H9 (cell line): ENCODE data around the gene ZNF14. TPM values are rescaled to one million over a fixed set of nuclear protein-coding genes. Genes with fewer than 3 reads are reported as not detected.

Experiments
- DNase-seq: peaks from one replicate; pipeline ENCODE4 v3.0.0-alpha.2; 2017
- H2AFZ ChIP-seq: one replicate; pipeline ENCODE4 v1.6.1; 2013; ENCODE audit warnings: mild to moderate bottlenecking, low read length, control low read depth, moderate library complexity
- H2AK5ac ChIP-seq: 2 replicates; pipeline ENCODE4 v1.6.1; 2013; ENCODE audit warnings: low read length, control low read depth, mixed read lengths; ENCODE audit not compliant: insufficient read length
- H2BK120ac ChIP-seq: one replicate; pipeline ENCODE4 v1.6.1; 2013; ENCODE audit warnings: low read depth, mild to moderate bottlenecking, low read length, control low read depth, inconsistent platforms; ENCODE audit not compliant: poor library complexity, severe bottlenecking
- H2BK12ac ChIP-seq: 2 replicates; pipeline ENCODE4 v1.6.1; 2013; ENCODE audit warnings: low read length, control low read depth, mixed read lengths, low read depth; ENCODE audit not compliant: insufficient read length
- H2BK15ac ChIP-seq: 2 replicates; pipeline ENCODE4 v1.6.1; 2013; ENCODE audit warnings: low read depth, low read length, control low read depth
- H2BK20ac ChIP-seq: one replicate; pipeline ENCODE4 v1.6.1; 2013; ENCODE audit warnings: low read depth, mild to moderate bottlenecking, low read length, control low read depth, inconsistent platforms; ENCODE audit not compliant: poor library complexity, severe bottlenecking
- H2BK5ac ChIP-seq: 2 replicates; pipeline ENCODE4 v1.6.1; 2013; ENCODE audit warnings: low read length, control low read depth, mixed read lengths; ENCODE audit not compliant: insufficient read length
- H3K14ac ChIP-seq: 2 replicates; pipeline ENCODE4 v1.6.1; 2013; ENCODE audit warnings: low read length, control low read depth; ENCODE audit not compliant: insufficient read depth
- H3K18ac ChIP-seq: 2 replicates; pipeline ENCODE4 v1.6.1; 2013; ENCODE audit warnings: low read depth, mild to moderate bottlenecking, mixed read lengths, low read length, control low read depth; ENCODE audit not compliant: insufficient read length
- H3K23ac ChIP-seq: 2 replicates; pipeline ENCODE4 v1.6.1; 2013; ENCODE audit warnings: low read length, control low read depth, mixed read lengths, low read depth; ENCODE audit not compliant: insufficient read length
- H3K23me2 ChIP-seq: 2 replicates; pipeline ENCODE4 v1.6.1; 2013; ENCODE audit warnings: low read depth, mild to moderate bottlenecking, mixed read lengths, low read length, control low read depth; ENCODE audit not compliant: insufficient read length, poor library complexity, severe bottlenecking
- H3K27ac ChIP-seq: 2 replicates; pipeline ENCODE4 v1.5.1; 2013; ENCODE audit warnings: low read length, control low read depth, mixed read lengths, low read depth; ENCODE audit not compliant: insufficient read length
- H3K27me3 ChIP-seq: 2 replicates; pipeline ENCODE4 v1.6.1; 2013; ENCODE audit warnings: low read length, control low read depth, inconsistent platforms; ENCODE audit not compliant: insufficient read depth
- H3K4ac ChIP-seq: 2 replicates; pipeline ENCODE4 v1.6.1; 2013; ENCODE audit warnings: low read depth, mild to moderate bottlenecking, control low read depth, inconsistent platforms, low read length, moderate library complexity
- H3K4me1 ChIP-seq: 2 replicates; pipeline ENCODE4 v1.6.1; 2013; ENCODE audit warnings: low read length, control low read depth, inconsistent platforms; ENCODE audit not compliant: insufficient read depth
- H3K4me2 ChIP-seq: 2 replicates; pipeline ENCODE4 v1.6.1; 2013; ENCODE audit warnings: low read length, control low read depth, mixed read lengths; ENCODE audit not compliant: insufficient read length, insufficient read depth
- H3K56ac ChIP-seq: 2 replicates; pipeline ENCODE4 v1.6.1; 2013; ENCODE audit warnings: low read depth, mild to moderate bottlenecking, mixed read lengths, low read length, control low read depth; ENCODE audit not compliant: insufficient read length
- H3K79me1 ChIP-seq: 2 replicates; pipeline ENCODE4 v1.6.1; 2013; ENCODE audit warnings: low read depth, mild to moderate bottlenecking, moderate library complexity, low read length, control low read depth, inconsistent platforms; ENCODE audit not compliant: insufficient read depth, poor library complexity, severe bottlenecking
- H3K79me2 ChIP-seq: 2 replicates; pipeline ENCODE4 v1.6.1; 2013; ENCODE audit warnings: low read length, control low read depth, inconsistent platforms; ENCODE audit not compliant: insufficient read depth
- H3K9ac ChIP-seq: 2 replicates; pipeline ENCODE4 v1.6.1; 2013; ENCODE audit warnings: low read length, control low read depth, mixed read lengths; ENCODE audit not compliant: insufficient read length; ENCODE audit errors: extremely low read depth
- H3K9me3 ChIP-seq: one replicate; pipeline ENCODE4 v1.6.1; 2013; ENCODE audit warnings: low read depth, low read length, inconsistent platforms; ENCODE audit not compliant: control insufficient read depth
- H3T11ph ChIP-seq: one replicate; pipeline ENCODE4 v1.6.1; 2013; ENCODE audit warnings: mild to moderate bottlenecking, low read length, control low read depth, inconsistent platforms
- H4K20me1 ChIP-seq: one replicate; pipeline ENCODE4 v1.6.1; 2013; ENCODE audit not compliant: control insufficient read depth, insufficient read length, insufficient read depth
- H4K5ac ChIP-seq: 2 replicates; pipeline ENCODE4 v1.6.1; 2013; ENCODE audit warnings: low read depth, mild to moderate bottlenecking, mixed read lengths, low read length, control low read depth; ENCODE audit not compliant: insufficient read length
- H4K8ac ChIP-seq: replicated peaks from 2 replicates; pipeline ENCODE4 v1.6.1; 2013; ENCODE audit warnings: low read length, control low read depth, mixed read lengths, low read depth; ENCODE audit not compliant: insufficient read length
- H4K91ac ChIP-seq: 2 replicates; pipeline ENCODE4 v1.6.1; 2013; ENCODE audit warnings: low read depth, mild to moderate bottlenecking, moderate library complexity, mixed read lengths, low read length, control low read depth; ENCODE audit not compliant: insufficient read length
- H3K27ac Mint-ChIP-seq, 3 experiments: 2 replicates in 2 of 3; 3 replicates in 1 of 3; pipeline ENCODE4 v1.8.0; 2020 to 2021; ENCODE audit warnings: mixed read lengths in 3 of 3, mild to moderate bottlenecking in 1 of 3, moderate library complexity in 1 of 3
- H3K27me3 Mint-ChIP-seq: 2 replicates; pipeline ENCODE4 v1.8.0; 2021; ENCODE audit warnings: low read depth, mild to moderate bottlenecking, moderate library complexity, mixed read lengths
- H3K36me3 Mint-ChIP-seq, 3 experiments: 2 replicates in 2 of 3; 3 replicates in 1 of 3; pipeline ENCODE4 v1.8.0; 2020 to 2021; ENCODE audit warnings: low read depth in 3 of 3, mixed read lengths in 3 of 3; ENCODE audit not compliant: insufficient read depth in 1 of 3
- H3K4me1 Mint-ChIP-seq, 2 experiments: 2 replicates each; pipeline ENCODE4 v1.8.0; 2020; ENCODE audit warnings: mixed read lengths in 2 of 2
- H3K4me3 Mint-ChIP-seq, 2 experiments: 2 replicates in 1 of 2; 3 replicates in 1 of 2; pipeline ENCODE4 v1.8.0; 2020 to 2021; ENCODE audit warnings: mild to moderate bottlenecking in 2 of 2, mixed read lengths in 2 of 2, moderate library complexity in 1 of 2
- H3K9me3 Mint-ChIP-seq, 2 experiments: 2 replicates in 1 of 2; 3 replicates in 1 of 2; pipeline ENCODE4 v1.8.0; 2020; ENCODE audit warnings: mild to moderate bottlenecking in 2 of 2, mixed read lengths in 2 of 2, moderate library complexity in 1 of 2
- CTCF ChIP-seq: fragments of 200-600 bp; sonication (generic); conservative IDR thresholded peaks from 3 replicates; pipeline ENCODE4 v1.8.0; 2021; ENCODE audit warnings: antibody characterized with exemption, mild to moderate bottlenecking
- WGBS: extraction: QIAGEN DNeasy Blood & Tissue Kit; methylation state at CpG from one replicate; pipeline ENCODE4 v1.1.7; 2013; ENCODE audit warnings: missing lambda C conversion rate, low lambda C conversion rate, mixed read lengths; ENCODE audit not compliant: insufficient read length; ENCODE audit errors: extremely low coverage; 5-methylcytosine and 5-hydroxymethylcytosine counted together
- total RNA-seq: library from RNA; stranded (reverse); gene quantifications from 2 replicates; pipeline ENCODE4 v1.2.1, GENCODE V29; 2021

ZNF14 gene
- total RNA-seq, 1 experiment from 2014 or later = 8.3 TPM

DNA sequence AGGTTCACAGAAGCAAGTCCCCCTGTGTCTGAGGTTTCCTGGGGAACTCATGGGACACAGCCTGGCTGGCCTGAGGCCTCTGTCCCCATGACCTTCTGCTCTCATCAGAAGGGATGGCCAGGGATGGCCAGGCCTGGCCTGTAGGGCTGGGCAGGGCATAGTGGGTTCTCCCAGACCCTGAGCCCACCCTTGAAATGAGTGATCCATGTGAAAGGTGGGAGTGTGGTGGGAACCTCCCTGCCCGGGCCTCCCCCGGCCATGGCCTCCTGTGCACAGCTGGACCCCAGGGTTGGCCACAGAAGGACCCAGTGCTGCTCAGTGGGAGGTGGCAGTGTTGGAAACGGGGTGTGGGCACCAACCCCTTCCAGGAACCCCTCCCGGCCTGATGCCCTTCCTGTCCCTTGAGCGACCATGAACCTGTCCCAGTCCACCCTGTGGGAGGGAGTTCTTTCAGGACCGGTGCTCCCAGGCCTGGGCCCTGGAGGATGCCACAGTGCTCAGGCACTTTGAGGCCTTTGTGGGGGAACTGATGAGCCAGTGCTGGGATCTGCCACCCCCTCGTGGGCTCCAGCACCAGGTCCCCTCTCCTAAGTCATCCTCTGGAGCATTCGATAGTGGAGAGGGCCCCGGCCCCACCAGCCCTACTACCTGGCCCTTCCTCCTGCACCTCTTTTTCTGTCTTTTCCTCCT, 15.5 kb upstream of the ZNF14 start:
- Histone ChIP-seq H3K14ac (no peak overlapping the region; the same call in 1 of the 2 replicates), H3T11ph (no peak overlapping the region), H2BK5ac (no peak overlapping the region), H2BK12ac (no peak overlapping the region), H3K79me1 (no peaks in the 10 kb centered on the region), H3K23me2 (no peaks in the 10 kb centered on the region), H2AK5ac (no peak overlapping the region), H3K4ac (no peak overlapping the region), H3K23ac (no peak overlapping the region), H4K20me1 (peaks cover 2% of the 10 kb centered on the region), H3K4me1 (no peaks in the 10 kb centered on the region), H3K9ac (no peak overlapping the region), H2BK15ac (no peak overlapping the region), H4K91ac (no peak overlapping the region), H4K8ac (no peak overlapping the region), H3K27ac (no peak overlapping the region), H2BK20ac (no peak overlapping the region), H3K56ac (no peak overlapping the region), H3K18ac (no peak overlapping the region), H4K5ac (no peak overlapping the region), H3K27me3 (no peaks in the 10 kb centered on the region), H2BK120ac (no peak overlapping the region), H3K4me2 (no peak overlapping the region), H2AFZ (no peak overlapping the region), H3K79me2 (no peaks in the 10 kb centered on the region), H3K9me3 (no peaks in the 10 kb centered on the region)
- Mint-ChIP-seq H3K4me1 (no peaks in the 10 kb centered on the region), H3K36me3 (peaks cover 0 to 5% (median 4%) of the 10 kb centered on the region in 3 experiments; a peak in 3 of 7 replicates), H3K4me3 (no peak overlapping the region), H3K27ac (no peak overlapping the region), H3K27me3 (peaks cover 32% of the 10 kb centered on the region), H3K9me3 (peaks cover 34 to 36% of the 10 kb centered on the region in 2 experiments)
- DNase-seq = no peak
- TF ChIP-seq CTCF = no peak
- no CpG with 5 or more reads among the region's 9 CpGs for WGBS
